NB4 (cell line): Measurements from ENCODE around the gene NLGN4X.

Source experiments
- DNase-seq: peaks from one replicate; pipeline ENCODE4 v3.0.0; 2010; ENCODE audit warnings: low read depth
- H3K4me3 ChIP-seq: one replicate; pipeline ENCODE4 v1.5.1; 2011; ENCODE audit warnings: mild to moderate bottlenecking, low read depth, low read length, moderate library complexity
- CTCF ChIP-seq: IDR thresholded peaks from one replicate; pipeline ENCODE4 v1.5.1; 2012; ENCODE audit warnings: low read depth, low read length
- MAX ChIP-seq: IDR thresholded peaks from 2 replicates; pipeline ENCODE4 v1.6.1; 2011; ENCODE audit warnings: low read depth, low read length
- MYC ChIP-seq: IDR thresholded peaks from 2 replicates; pipeline ENCODE4 v1.6.1; 2011; ENCODE audit warnings: low read depth, low read length
- POLR2A ChIP-seq: IDR thresholded peaks from 2 replicates; pipeline ENCODE4 v1.6.1; 2011; ENCODE audit warnings: mild to moderate bottlenecking; ENCODE audit not compliant: insufficient read length; ENCODE audit errors: extremely low read depth

NLGN4X gene

GRCh38 chrX:6012357-6012756 is 216.3 kb downstream of the NLGN4X start:
- H3K4me3 ChIP-seq: no peak overlapping the region
- TF ChIP-seq CTCF (no peak), MYC (no peak), POLR2A (no peak), MAX (no peak)
- no peak for DNase-seq

GRCh38 chrX:6005856-6006255 is 222.8 kb downstream of the NLGN4X start:
- H3K4me3 ChIP-seq: no peak overlapping the region
- no peak for DNase-seq
- TF ChIP-seq CTCF: no peak
- no peak for TF ChIP-seq POLR2A
- no peak for TF ChIP-seq MYC
- no peak for TF ChIP-seq MAX

GRCh38 chrX:6004529-6004928 is 224.1 kb downstream of the NLGN4X start:
- no peak for TF ChIP-seq POLR2A
- no peak for TF ChIP-seq MYC
- no peak for TF ChIP-seq MAX
- no peak for TF ChIP-seq CTCF
- no peak overlapping the region for H3K4me3 ChIP-seq
- no peak for DNase-seq

GRCh38 chrX:6002056-6002455 is 226.6 kb downstream of the NLGN4X start:
- no peak overlapping the region for H3K4me3 ChIP-seq
- DNase-seq: no peak
- no peak for TF ChIP-seq MYC
- TF ChIP-seq POLR2A: no peak
- no peak for TF ChIP-seq MAX
- no peak for TF ChIP-seq CTCF

- no peak for DNase-seq
- no peak overlapping the region for H3K4me3 ChIP-seq
- TF ChIP-seq MYC: no peak
These were observed 229.8 kb downstream of the NLGN4X start for GRCh38 chrX:5998901-5999300.

GRCh38 chrX:5998456-5998855 is 230.2 kb downstream of the NLGN4X start:
- no peak overlapping the region for H3K4me3 ChIP-seq
- TF ChIP-seq MYC: no peak
- no peak for TF ChIP-seq POLR2A
- no peak for TF ChIP-seq MAX
- no peak for TF ChIP-seq CTCF
- no peak for DNase-seq
